ENCODE results near the gene CDIPT. TPM values are rescaled to one million over a fixed set of nuclear protein-coding genes. Genes with fewer than 3 reads are reported as not detected.
"Not testable (repeated sequence)": the region's sequence is repeated elsewhere in the genome, so short reads cannot be mapped to it uniquely, and the experiment has no call there.

CDIPT gene
- total and polyA plus RNA-seq, 7 donors = 24.7 to 54.3 (median 34.0) TPM

- Histone ChIP-seq H3K36me3 (ENCODE audit: insufficient read depth in 1 of 2, low read depth in 1 of 2) (peaks cover 4 to 82% of the 10 kb centered on the region in 2 donors), H3K27me3 (ENCODE audit: insufficient read depth in 3 of 3, low read length in 2 of 3) (no peaks in the 10 kb centered on the region), H3K4me3 (no peak overlapping the region), H3K9me3 (no peaks in the 10 kb centered on the region), H3K27ac (no peak overlapping the region), H3K4me1 (no peaks in the 10 kb centered on the region)
- DNase-seq (no peak), ATAC-seq (no peak)
- WGBS, 3 donors = 88 to 91% (median 89%) methylated on average over 5 of the region's 5 CpGs
- TF ChIP-seq CTCF (IDR thresholded peaks at IDR 0.05) = no peak
- intact Hi-C loops (cut with DNase I) = no loop called here
These were observed 28.9 kb downstream of the CDIPT start for GRCh38 chr16:29834079-29834478.

GRCh38 chr16:29833219-29833618 is 29.8 kb downstream of the CDIPT start:
- H3K4me1 ChIP-seq; H3K4me3 ChIP-seq; H3K27me3 ChIP-seq (ENCODE audit: insufficient read depth in 3 of 3, low read length in 2 of 3); H3K27ac ChIP-seq; DNase-seq; intact Hi-C loops (cut with DNase I); H3K9me3 ChIP-seq; ATAC-seq: not testable (repeated sequence)
- 95 to 98% (median 97%) methylated on average over 4 of the region's 4 CpGs for WGBS, 3 donors
- peaks cover 4 to 74% of the 10 kb centered on the region in 2 donors for H3K36me3 ChIP-seq (ENCODE audit: insufficient read depth in 1 of 2, low read depth in 1 of 2)

GRCh38 chr16:29831490-29831889 is 31.5 kb downstream of the CDIPT start:
- H3K9me3 ChIP-seq = no peaks in the 10 kb centered on the region
- WGBS, 3 donors = 38 to 54% (median 38%) methylated on average over 2 of the region's 2 CpGs
- TF ChIP-seq CTCF (IDR thresholded peaks at IDR 0.05) = no peak
- no peaks in the 10 kb centered on the region for H3K27me3 ChIP-seq (ENCODE audit: insufficient read depth in 3 of 3, low read length in 2 of 3)
- H3K36me3 ChIP-seq (ENCODE audit: insufficient read depth in 1 of 2, low read depth in 1 of 2) = peaks cover 4 to 56% of the 10 kb centered on the region in 2 donors
- intact Hi-C loops (cut with DNase I) = no loop called here
- DNase-seq = no peak
- ATAC-seq = peak; percentile 64 to 75 (median 70)
- H3K27ac ChIP-seq = no peak overlapping the region
- no peaks in the 10 kb centered on the region for H3K4me1 ChIP-seq
- no peak overlapping the region for H3K4me3 ChIP-seq

- Histone ChIP-seq H3K27me3 (ENCODE audit: insufficient read depth in 3 of 3, low read length in 2 of 3) (no peaks in the 10 kb centered on the region), H3K36me3 (ENCODE audit: insufficient read depth in 1 of 2, low read depth in 1 of 2) (peaks cover 4 to 49% of the 10 kb centered on the region in 2 donors), H3K4me3 (no peak overlapping the region), H3K9me3 (no peaks in the 10 kb centered on the region), H3K27ac (no peak overlapping the region), H3K4me1 (no peaks in the 10 kb centered on the region)
- TF ChIP-seq CTCF (IDR thresholded peaks at IDR 0.05) = no peak
- WGBS, 3 donors = 93 to 96% (median 94%) methylated on average over 11 of the region's 11 CpGs
- DNase-seq (no peak), ATAC-seq (no peak)
- intact Hi-C loops (cut with DNase I) = no loop called here
These were observed 32.3 kb downstream of the CDIPT start for GRCh38 chr16:29830774-29831173.

GRCh38 chr16:29826342-29826695 is 36.7 kb downstream of the CDIPT start:
- H3K27ac ChIP-seq = no peak overlapping the region
- TF ChIP-seq CTCF (IDR thresholded peaks at IDR 0.05) = no peak
- no peaks in the 10 kb centered on the region for H3K27me3 ChIP-seq (ENCODE audit: insufficient read depth in 3 of 3, low read length in 2 of 3)
- H3K4me1 ChIP-seq = peaks cover 31% of the 10 kb centered on the region
- ATAC-seq (no peak), DNase-seq (no peak)
- WGBS, 3 donors = 90 to 93% (median 90%) methylated on average over 3 to 7 of the region's 8 CpGs
- no peak overlapping the region for H3K4me3 ChIP-seq
- no peaks in the 10 kb centered on the region for H3K9me3 ChIP-seq
- H3K36me3 ChIP-seq (ENCODE audit: insufficient read depth in 1 of 2, low read depth in 1 of 2) = peaks cover 0 to 7% of the 10 kb centered on the region in 2 donors
- intact Hi-C loops (cut with DNase I) = no loop called here

All from psoas muscle (tissue), 8 donors.